ENCODE data around the gene NF1.

- TF ChIP-seq CTCF (IDR thresholded peaks at IDR 0.05; ENCODE audit: poor library complexity): no peak
- TF ChIP-seq EZH2phosphoT487 (IDR thresholded peaks at IDR 0.05; ENCODE audit: low read depth, severe bottlenecking, unreplicated experiment): no peak
Measured at GRCh38 chr17:31413874-31414549, 319.2 kb downstream of the NF1 start.
